Measurements from ENCODE around the gene CCDC124. TPM values are rescaled to one million over a fixed set of nuclear protein-coding genes. Genes with fewer than 3 reads are reported as not detected.

Gene CCDC124
- polyA plus RNA-seq, 3 donors: 29.7 to 66.3 (median 29.7) TPM

DNA sequence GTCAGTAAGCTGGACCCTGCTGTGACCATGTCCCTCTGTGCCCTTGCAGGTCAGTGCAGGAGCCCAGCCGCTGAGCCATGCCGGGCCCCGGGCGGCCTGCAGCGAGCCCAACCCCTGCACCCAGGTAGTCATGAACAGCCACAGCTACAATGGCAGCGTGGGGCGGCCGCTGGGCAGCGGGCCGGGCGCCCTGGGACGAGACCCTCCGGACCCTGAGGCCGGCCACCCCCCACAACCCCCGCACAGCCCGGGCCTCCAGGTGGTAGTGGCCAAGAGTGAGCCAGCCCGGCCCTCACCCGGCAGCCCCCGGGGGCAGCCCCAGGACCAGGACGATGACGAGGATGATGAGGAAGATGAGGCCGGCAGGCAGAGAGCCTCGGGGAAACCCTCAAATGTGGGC is 40.9 kb downstream of the CCDC124 start:
- H3K79me2 ChIP-seq (ENCODE audit: insufficient read depth, low read length): no peaks in the 10 kb centered on the region
- intact Hi-C loops (cut with micrococcal nuclease): no loop called here
- no peak overlapping the region for H3K27ac ChIP-seq (ENCODE audit: low read depth in 1 of 2, low read length in 2 of 2)
- TF ChIP-seq, protein P1, sequence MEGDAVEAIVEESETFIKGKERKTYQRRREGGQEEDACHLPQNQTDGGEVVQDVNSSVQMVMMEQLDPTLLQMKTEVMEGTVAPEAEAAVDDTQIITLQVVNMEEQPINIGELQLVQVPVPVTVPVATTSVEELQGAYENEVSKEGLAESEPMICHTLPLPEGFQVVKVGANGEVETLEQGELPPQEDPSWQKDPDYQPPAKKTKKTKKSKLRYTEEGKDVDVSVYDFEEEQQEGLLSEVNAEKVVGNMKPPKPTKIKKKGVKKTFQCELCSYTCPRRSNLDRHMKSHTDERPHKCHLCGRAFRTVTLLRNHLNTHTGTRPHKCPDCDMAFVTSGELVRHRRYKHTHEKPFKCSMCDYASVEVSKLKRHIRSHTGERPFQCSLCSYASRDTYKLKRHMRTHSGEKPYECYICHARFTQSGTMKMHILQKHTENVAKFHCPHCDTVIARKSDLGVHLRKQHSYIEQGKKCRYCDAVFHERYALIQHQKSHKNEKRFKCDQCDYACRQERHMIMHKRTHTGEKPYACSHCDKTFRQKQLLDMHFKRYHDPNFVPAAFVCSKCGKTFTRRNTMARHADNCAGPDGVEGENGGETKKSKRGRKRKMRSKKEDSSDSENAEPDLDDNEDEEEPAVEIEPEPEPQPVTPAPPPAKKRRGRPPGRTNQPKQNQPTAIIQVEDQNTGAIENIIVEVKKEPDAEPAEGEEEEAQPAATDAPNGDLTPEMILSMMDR (IDR thresholded peaks at IDR 0.05): no peak
- no peaks in the 10 kb centered on the region for H3K9me3 ChIP-seq (replicated peaks in 1 of 2; ENCODE audit: control insufficient read depth in 1 of 2, insufficient read depth in 1 of 2, low read length in 2 of 2)
- Mint-ChIP-seq H3K4me1 (peaks cover 2% of the 10 kb centered on the region), H3K27ac (no peak overlapping the region), H3K9me3 (peaks cover 0 to 1% (median 0%) of the 10 kb centered on the region in 7 donors), H3K36me3 (no peaks in the 10 kb centered on the region), H3K27me3 (ENCODE audit: low read depth in 3 of 3) (peaks cover 3 to 12% (median 5%) of the 10 kb centered on the region in 3 donors), H3K4me3 (no peak overlapping the region)
- WGBS (ENCODE audit: insufficient coverage): 98% methylated on average over 23 of the region's 23 CpGs
- no peak overlapping the region for H3K4me3 ChIP-seq (replicated peaks in 1 of 3; ENCODE audit: low read depth in 2 of 3, low read length in 3 of 3)
- no peaks in the 10 kb centered on the region for H3K36me3 ChIP-seq (replicated peaks in 1 of 2; ENCODE audit: control insufficient read depth in 1 of 2, insufficient read depth in 2 of 2, low read length in 2 of 2)
- H3K4me2 ChIP-seq (replicated peaks; ENCODE audit: extremely low read depth, low read length, poor library complexity, severe bottlenecking): no peak overlapping the region
- H3K9ac ChIP-seq (ENCODE audit: insufficient read depth, low read length, poor library complexity, severe bottlenecking): no peak overlapping the region
- no peaks in the 10 kb centered on the region for H4K20me1 ChIP-seq (ENCODE audit: insufficient read depth, low read length)
- peaks cover 0 to 4% of the 10 kb centered on the region in 2 donors for H3K27me3 ChIP-seq (ENCODE audit: control insufficient read depth in 2 of 2, insufficient read depth in 2 of 2, low read length in 2 of 2)
- no peaks in the 10 kb centered on the region for H3K4me1 ChIP-seq (ENCODE audit: control insufficient read depth in 1 of 2, insufficient read depth in 2 of 2, low read length in 2 of 2)
- H2AFZ ChIP-seq (ENCODE audit: insufficient read depth, low read depth, low read length, poor library complexity, severe bottlenecking): no peak overlapping the region
- DNase-seq: no peak

DNA sequence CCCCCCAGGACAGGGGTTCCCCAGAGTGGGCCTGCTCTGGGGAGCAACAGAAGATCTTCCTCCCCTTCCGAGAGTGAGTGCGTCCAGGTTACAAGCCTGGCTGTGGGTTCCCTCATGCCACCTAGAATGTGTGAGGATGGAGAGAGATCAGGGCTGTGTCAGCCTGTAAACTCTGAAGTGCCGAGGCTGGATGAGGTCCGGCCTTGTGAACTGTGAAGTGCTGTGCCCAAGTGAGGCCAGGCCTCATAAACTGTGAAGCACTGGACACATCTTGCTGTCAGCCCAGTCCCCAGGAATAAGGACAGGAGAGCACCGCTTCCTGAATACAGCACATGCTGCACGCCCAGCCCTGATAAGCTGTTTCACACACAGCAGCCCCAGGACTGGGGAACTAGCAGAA is 41.7 kb downstream of the CCDC124 start:
- H3K36me3 Mint-ChIP-seq: no peaks in the 10 kb centered on the region
- peaks cover 3% of the 10 kb centered on the region for H3K4me1 Mint-ChIP-seq
- H3K36me3 ChIP-seq (replicated peaks in 1 of 2; ENCODE audit: control insufficient read depth in 1 of 2, insufficient read depth in 2 of 2, low read length in 2 of 2): no peaks in the 10 kb centered on the region
- 95% methylated on average over 5 of the region's 6 CpGs for WGBS (ENCODE audit: insufficient coverage)
- H3K9me3 Mint-ChIP-seq: peaks cover 0 to 1% (median 0%) of the 10 kb centered on the region in 7 donors
- TF ChIP-seq, protein P1 (IDR thresholded peaks at IDR 0.05): no peak
- H3K27ac Mint-ChIP-seq: no peak overlapping the region
- no peak overlapping the region for H3K4me3 ChIP-seq (replicated peaks in 1 of 3; ENCODE audit: low read depth in 2 of 3, low read length in 3 of 3)
- H3K79me2 ChIP-seq (ENCODE audit: insufficient read depth, low read length): no peaks in the 10 kb centered on the region
- no peak overlapping the region for H3K4me3 Mint-ChIP-seq
- H3K27me3 Mint-ChIP-seq (ENCODE audit: low read depth in 3 of 3): peaks cover 4 to 14% (median 8%) of the 10 kb centered on the region in 3 donors
- peaks cover 0 to 1% of the 10 kb centered on the region in 2 donors for H3K4me1 ChIP-seq (ENCODE audit: control insufficient read depth in 1 of 2, insufficient read depth in 2 of 2, low read length in 2 of 2)
- H3K9ac ChIP-seq (ENCODE audit: insufficient read depth, low read length, poor library complexity, severe bottlenecking): no peak overlapping the region
- H3K4me2 ChIP-seq (replicated peaks; ENCODE audit: extremely low read depth, low read length, poor library complexity, severe bottlenecking): no peak overlapping the region
- no peak for DNase-seq
- H3K27ac ChIP-seq (ENCODE audit: low read depth in 1 of 2, low read length in 2 of 2): no peak overlapping the region
- H4K20me1 ChIP-seq (ENCODE audit: insufficient read depth, low read length): no peaks in the 10 kb centered on the region
- intact Hi-C loops (cut with micrococcal nuclease): no loop called here
- no peaks in the 10 kb centered on the region for H3K9me3 ChIP-seq (replicated peaks in 1 of 2; ENCODE audit: control insufficient read depth in 1 of 2, insufficient read depth in 1 of 2, low read length in 2 of 2)
- no peaks in the 10 kb centered on the region for H3K27me3 ChIP-seq (ENCODE audit: control insufficient read depth in 2 of 2, insufficient read depth in 2 of 2, low read length in 2 of 2)
- no peak overlapping the region for H2AFZ ChIP-seq (ENCODE audit: insufficient read depth, low read depth, low read length, poor library complexity, severe bottlenecking)

Data from CD14-positive monocyte (primary cell).